Endothelial cell (in vitro differentiated cells): ENCODE measurements around the gene CUX1. TPM values are rescaled to one million over a fixed set of nuclear protein-coding genes. Genes with fewer than 3 reads are reported as not detected.

Source experiments
- DNase-seq: peaks from one replicate; pipeline ENCODE4 v3.0.0; 2021; ENCODE audit warnings: low spot score
- H3K27ac Mint-ChIP-seq: one replicate; pipeline ENCODE4 v1.8.0; 2021; ENCODE audit warnings: mixed read lengths, inconsistent platforms; ENCODE audit not compliant: unreplicated experiment
- H3K27me3 Mint-ChIP-seq: one replicate; pipeline ENCODE4 v1.8.0; 2021; ENCODE audit warnings: mild to moderate bottlenecking, moderate library complexity, mixed read lengths, inconsistent platforms; ENCODE audit not compliant: unreplicated experiment
- H3K36me3 Mint-ChIP-seq: one replicate; pipeline ENCODE4 v1.8.0; 2021; ENCODE audit warnings: mild to moderate bottlenecking, low read depth, mixed read lengths, inconsistent platforms; ENCODE audit not compliant: unreplicated experiment
- H3K4me1 Mint-ChIP-seq: one replicate; pipeline ENCODE4 v1.8.0; 2021; ENCODE audit warnings: mild to moderate bottlenecking, mixed read lengths, inconsistent platforms; ENCODE audit not compliant: unreplicated experiment
- H3K4me3 Mint-ChIP-seq: one replicate; pipeline ENCODE4 v1.8.0; 2021; ENCODE audit warnings: mild to moderate bottlenecking, mixed read lengths, inconsistent platforms; ENCODE audit not compliant: unreplicated experiment
- H3K9me3 Mint-ChIP-seq: one replicate; pipeline ENCODE4 v1.8.0; 2021; ENCODE audit warnings: mixed read lengths, inconsistent platforms; ENCODE audit not compliant: unreplicated experiment
- total RNA-seq: library from RNA; stranded (reverse); fragmentation: NEBNext Ultra II Directional; extraction: Animal tissue kit (Norgen Biotek cat#: 25700); gene quantifications from one replicate; pipeline ENCODE4 v1.2.1, GENCODE V29; 2021; ENCODE audit not compliant: unreplicated experiment
- TF ChIP-seq, protein P1 (sequence below): fragments of 200-600 bp; sonication (generic); IDR thresholded peaks from one replicate; pipeline ENCODE4 v1.5.0; 2021; ENCODE audit warnings: antibody characterized with exemption; ENCODE audit not compliant: unreplicated experiment

CUX1 gene
- total RNA-seq, 1 donor from 2014 or later, result 43.7 TPM

DNA sequence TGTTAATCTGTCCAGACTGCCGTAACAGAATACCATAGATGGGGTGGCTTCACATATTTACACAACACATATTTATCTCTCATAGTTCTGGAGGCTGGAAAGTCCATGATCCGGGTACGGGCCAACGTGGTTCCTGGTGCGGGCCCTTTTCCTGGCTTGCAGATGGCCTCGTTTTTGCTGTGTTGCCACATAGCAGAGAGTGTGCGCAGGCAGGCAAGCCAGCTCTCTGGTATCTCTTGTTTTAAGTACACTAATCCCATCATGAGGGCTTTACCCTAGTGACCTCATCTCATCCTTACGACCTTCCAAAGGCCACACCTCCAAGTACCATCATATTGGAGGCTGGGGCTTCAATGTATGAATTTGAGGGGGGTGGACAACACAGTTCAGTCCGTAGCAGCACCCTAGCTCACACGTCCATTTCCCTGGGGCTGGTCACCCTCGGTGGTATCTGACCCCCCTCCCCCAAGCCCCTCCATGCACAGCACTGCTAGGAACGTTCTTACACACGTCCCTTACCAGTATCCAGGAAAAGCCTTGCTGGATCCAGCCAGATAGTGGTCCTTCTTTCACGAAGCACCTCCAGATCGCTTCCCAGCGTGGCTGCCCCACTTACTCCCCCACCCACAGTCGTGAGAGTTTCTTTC lies 21.5 kb downstream of the CUX1 start:
- H3K9me3 Mint-ChIP-seq, result no peaks in the 10 kb centered on the region
- TF ChIP-seq, protein P1, sequence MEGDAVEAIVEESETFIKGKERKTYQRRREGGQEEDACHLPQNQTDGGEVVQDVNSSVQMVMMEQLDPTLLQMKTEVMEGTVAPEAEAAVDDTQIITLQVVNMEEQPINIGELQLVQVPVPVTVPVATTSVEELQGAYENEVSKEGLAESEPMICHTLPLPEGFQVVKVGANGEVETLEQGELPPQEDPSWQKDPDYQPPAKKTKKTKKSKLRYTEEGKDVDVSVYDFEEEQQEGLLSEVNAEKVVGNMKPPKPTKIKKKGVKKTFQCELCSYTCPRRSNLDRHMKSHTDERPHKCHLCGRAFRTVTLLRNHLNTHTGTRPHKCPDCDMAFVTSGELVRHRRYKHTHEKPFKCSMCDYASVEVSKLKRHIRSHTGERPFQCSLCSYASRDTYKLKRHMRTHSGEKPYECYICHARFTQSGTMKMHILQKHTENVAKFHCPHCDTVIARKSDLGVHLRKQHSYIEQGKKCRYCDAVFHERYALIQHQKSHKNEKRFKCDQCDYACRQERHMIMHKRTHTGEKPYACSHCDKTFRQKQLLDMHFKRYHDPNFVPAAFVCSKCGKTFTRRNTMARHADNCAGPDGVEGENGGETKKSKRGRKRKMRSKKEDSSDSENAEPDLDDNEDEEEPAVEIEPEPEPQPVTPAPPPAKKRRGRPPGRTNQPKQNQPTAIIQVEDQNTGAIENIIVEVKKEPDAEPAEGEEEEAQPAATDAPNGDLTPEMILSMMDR, result no peak
- no peaks in the 10 kb centered on the region for H3K4me1 Mint-ChIP-seq
- no peak overlapping the region for H3K4me3 Mint-ChIP-seq
- H3K27me3 Mint-ChIP-seq, result peaks cover 6% of the 10 kb centered on the region
- peaks cover 4% of the 10 kb centered on the region for H3K36me3 Mint-ChIP-seq
- peak overlapping the region; percentile 7 for H3K27ac Mint-ChIP-seq
- DNase-seq, result no peak

DNA sequence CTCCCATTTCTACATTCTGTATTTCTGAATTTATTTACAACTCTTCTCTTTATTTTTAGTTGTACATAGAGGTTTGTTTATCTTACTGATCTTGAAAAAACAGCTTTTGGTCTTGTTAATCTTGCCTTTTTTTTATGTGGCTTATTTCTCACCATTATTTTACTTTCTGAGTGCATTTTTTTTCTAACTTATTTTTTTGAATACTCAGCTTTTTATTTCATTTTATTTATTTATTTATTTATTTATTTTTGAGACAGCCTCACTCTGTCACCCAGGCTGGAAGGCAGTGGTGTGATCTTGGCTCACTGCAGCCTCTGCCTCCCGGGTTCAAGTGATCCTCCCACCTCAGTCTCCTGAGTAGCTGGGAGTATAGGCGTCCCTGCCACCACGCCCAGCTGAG lies 23.9 kb downstream of the CUX1 start:
- Mint-ChIP-seq H3K4me1 (peaks cover 8% of the 10 kb centered on the region), H3K4me3 (no peak overlapping the region), H3K9me3 (no peaks in the 10 kb centered on the region), H3K36me3 (peaks cover 10% of the 10 kb centered on the region), H3K27me3 (peaks cover 6% of the 10 kb centered on the region), H3K27ac (no peak overlapping the region)
- DNase-seq, result no peak
- TF ChIP-seq, protein P1, result no peak

- H3K27me3 Mint-ChIP-seq, result peaks cover 6% of the 10 kb centered on the region
- H3K4me1 Mint-ChIP-seq, result peaks cover 8% of the 10 kb centered on the region
- TF ChIP-seq, protein P1, result no peak
- no peak overlapping the region for H3K27ac Mint-ChIP-seq
- no peak for DNase-seq
- no peak overlapping the region for H3K4me3 Mint-ChIP-seq
- no peaks in the 10 kb centered on the region for H3K9me3 Mint-ChIP-seq
- peaks cover 17% of the 10 kb centered on the region for H3K36me3 Mint-ChIP-seq
These were observed 26.2 kb downstream of the CUX1 start for GRCh38 chr7:101843293-101844271.

GRCh38 chr7:101845974-101846373 lies 28.5 kb downstream of the CUX1 start:
- Mint-ChIP-seq H3K4me3 (no peak overlapping the region), H3K27me3 (peaks cover 3% of the 10 kb centered on the region), H3K4me1 (peaks cover 8% of the 10 kb centered on the region), H3K9me3 (peaks cover 4% of the 10 kb centered on the region), H3K27ac (no peak overlapping the region), H3K36me3 (peaks cover 13% of the 10 kb centered on the region)
- no peak for DNase-seq
- TF ChIP-seq, protein P1, result no peak
